AG04449 (cell line): Measurements from ENCODE around the gene GLRA3.

Source experiments
- CTCF ChIA-PET: fragments of 350-600 bp; formaldehyde crosslinking; extraction: SDS; loops from one replicate; lab custom pipeline; 2021; ENCODE audit warnings: antibody characterized with exemption; lab: Yijun Ruan, JAX
- POLR2A ChIA-PET: fragments of 400-600, 350-600 bp; formaldehyde crosslinking; extraction: SDS; loops from one replicate; lab custom pipeline; 2020; ENCODE audit warnings: antibody characterized with exemption, inconsistent platforms; lab: Yijun Ruan, JAX
- DNase-seq: peaks from one replicate; pipeline ENCODE4 v3.0.0-alpha.2; 2010; ENCODE audit warnings: low read depth, low spot score
- H3K4me3 ChIP-seq: 2 replicates; pipeline ENCODE4 v1.5.1; 2011; ENCODE audit warnings: low read depth, mild to moderate bottlenecking, control low read depth, low read length
- TF ChIP-seq, protein P1 (sequence below): IDR thresholded peaks from one replicate; pipeline ENCODE4 v1.5.1; 2011; ENCODE audit warnings: mild to moderate bottlenecking, moderate library complexity, low read length, control low read depth, inconsistent platforms; ENCODE audit not compliant: insufficient read depth; ENCODE audit errors: missing control alignments

Gene GLRA3

DNA sequence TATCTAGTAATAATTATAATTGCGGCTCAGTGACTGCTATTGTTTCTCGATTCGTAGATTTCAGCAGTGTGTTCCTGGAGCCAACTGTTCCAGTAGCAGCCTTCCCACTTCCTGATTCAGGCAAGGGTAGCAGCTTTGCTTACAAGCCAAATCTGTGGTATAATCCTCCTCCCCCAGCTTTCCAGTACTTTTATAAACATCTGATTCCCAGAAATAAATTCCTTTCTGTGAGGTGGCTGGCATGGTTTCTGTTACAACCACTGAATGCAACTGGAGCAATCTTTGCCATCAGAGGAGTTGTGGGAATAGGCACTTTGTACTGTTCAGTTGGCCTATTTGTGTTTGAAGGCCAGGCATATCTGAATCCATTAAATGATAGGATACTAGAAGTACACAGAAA is 80.0 kb downstream of the GLRA3 start:
- ChIA-PET CTCF (no interaction called here), POLR2A (no interaction called here)
- no peak overlapping the region for H3K4me3 ChIP-seq
- DNase-seq: no peak
- TF ChIP-seq, protein P1, sequence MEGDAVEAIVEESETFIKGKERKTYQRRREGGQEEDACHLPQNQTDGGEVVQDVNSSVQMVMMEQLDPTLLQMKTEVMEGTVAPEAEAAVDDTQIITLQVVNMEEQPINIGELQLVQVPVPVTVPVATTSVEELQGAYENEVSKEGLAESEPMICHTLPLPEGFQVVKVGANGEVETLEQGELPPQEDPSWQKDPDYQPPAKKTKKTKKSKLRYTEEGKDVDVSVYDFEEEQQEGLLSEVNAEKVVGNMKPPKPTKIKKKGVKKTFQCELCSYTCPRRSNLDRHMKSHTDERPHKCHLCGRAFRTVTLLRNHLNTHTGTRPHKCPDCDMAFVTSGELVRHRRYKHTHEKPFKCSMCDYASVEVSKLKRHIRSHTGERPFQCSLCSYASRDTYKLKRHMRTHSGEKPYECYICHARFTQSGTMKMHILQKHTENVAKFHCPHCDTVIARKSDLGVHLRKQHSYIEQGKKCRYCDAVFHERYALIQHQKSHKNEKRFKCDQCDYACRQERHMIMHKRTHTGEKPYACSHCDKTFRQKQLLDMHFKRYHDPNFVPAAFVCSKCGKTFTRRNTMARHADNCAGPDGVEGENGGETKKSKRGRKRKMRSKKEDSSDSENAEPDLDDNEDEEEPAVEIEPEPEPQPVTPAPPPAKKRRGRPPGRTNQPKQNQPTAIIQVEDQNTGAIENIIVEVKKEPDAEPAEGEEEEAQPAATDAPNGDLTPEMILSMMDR: no peak

DNA sequence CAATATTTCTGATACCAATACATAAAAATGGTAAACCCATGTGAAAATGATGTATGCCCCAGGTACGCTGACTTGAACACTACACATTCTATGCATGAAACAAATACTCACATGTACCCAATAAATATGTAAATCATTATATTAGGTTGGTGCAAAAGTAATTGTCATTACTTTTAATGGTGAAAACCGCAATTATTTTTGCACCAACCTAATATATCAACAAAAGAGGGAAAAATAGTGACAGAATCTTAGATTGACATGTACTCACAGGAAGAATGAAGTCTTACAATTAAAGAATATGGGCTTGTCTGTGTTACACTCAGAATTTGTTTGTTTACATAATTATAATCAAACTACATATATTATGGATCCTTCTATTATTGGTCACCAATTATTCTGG is 82.3 kb downstream of the GLRA3 start:
- H3K4me3 ChIP-seq: no peak overlapping the region
- DNase-seq: no peak
- TF ChIP-seq, protein P1: no peak
- POLR2A ChIA-PET: no interaction called here
- CTCF ChIA-PET: no interaction called here

DNA sequence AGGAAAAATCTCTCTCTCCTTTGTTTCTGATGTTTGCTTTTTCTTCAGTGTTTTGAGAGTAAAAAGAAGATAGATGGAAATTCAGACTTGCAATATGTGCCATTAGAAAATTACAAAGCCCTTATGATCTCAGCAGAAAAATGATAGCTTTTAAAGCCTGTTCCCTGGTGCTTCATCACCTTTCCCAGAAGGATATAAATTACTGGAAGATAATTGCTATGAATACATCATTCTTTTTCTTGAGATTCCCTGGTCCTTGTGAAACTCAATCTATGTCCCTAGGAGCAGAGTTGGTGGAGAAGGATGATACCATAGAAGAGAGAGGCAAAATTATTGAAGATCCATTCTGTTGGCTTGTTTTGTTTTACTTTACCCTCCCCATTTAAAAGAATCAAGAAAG is 86.5 kb downstream of the GLRA3 start:
- no peak for DNase-seq
- ChIA-PET CTCF (no interaction called here), POLR2A (no interaction called here)
- H3K4me3 ChIP-seq: no peak overlapping the region
- TF ChIP-seq, protein P1: no peak

DNA sequence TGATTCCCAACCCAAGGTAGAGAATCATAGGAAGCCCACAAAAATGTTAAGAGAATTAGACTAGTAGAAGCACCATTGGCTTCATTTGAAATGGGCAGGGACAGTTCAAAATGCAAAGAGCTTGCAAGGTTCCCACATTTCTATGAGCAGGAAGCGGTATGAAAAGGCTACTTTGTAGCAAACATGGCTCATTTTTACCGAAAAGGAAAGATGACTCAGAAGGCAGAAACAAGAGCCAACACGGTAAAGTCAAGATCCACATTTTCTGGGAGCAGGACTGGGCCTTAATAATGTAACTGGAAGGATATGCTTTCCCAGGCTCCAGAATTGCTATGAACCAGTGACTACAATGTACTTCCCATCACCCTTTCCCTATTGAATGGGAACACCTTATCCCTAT is 89.5 kb downstream of the GLRA3 start:
- DNase-seq: no peak
- H3K4me3 ChIP-seq: no peak overlapping the region
- ChIA-PET CTCF (no interaction called here), POLR2A (no interaction called here)
- TF ChIP-seq, protein P1: no peak

DNA sequence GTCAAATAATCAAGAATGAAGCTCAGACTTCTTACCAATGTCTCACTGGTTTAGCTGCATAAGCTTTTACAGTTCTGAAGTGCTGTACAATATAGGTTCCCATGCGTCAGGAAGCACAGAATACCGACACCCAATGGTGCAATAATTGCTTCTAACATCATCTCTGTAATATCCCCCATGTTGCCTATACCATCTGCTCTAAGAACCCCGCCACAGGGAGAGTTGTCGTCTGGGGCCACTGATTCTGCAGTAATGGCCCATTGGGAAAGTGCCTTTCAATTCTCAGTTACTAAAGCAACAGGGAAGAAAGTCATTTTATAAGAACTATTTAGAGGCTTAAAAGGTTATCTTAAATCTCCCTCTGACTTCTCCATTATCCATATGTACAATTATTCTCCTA is 94.9 kb downstream of the GLRA3 start:
- H3K4me3 ChIP-seq: no peak overlapping the region
- no peak for DNase-seq
- CTCF ChIA-PET: no interaction called here
- TF ChIP-seq, protein P1: no peak
- POLR2A ChIA-PET: no interaction called here

DNA sequence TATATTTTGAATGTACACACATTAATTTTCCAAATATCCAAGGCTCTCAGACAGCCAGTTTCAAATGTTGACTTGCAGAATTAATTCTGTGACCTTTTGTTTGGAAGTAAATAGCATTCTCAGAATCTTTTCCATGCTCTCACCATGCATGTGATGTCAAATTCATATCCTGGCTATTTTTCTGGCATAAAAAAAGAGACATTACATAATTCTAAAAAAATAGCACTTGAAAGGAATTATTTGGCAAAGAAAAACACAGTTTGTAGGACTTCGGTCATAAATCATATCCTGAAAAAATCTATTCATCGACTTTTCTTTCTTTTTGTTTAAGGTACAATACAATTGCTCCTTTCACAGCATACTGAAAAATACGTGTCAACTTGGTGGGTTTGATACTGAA is 111.2 kb downstream of the GLRA3 start:
- TF ChIP-seq, protein P1: no peak
- POLR2A ChIA-PET: no interaction called here
- no peak overlapping the region for H3K4me3 ChIP-seq
- DNase-seq: no peak
- CTCF ChIA-PET: no interaction called here
